ENCODE measurements around the gene RPL36.

Gene RPL36

DNA sequence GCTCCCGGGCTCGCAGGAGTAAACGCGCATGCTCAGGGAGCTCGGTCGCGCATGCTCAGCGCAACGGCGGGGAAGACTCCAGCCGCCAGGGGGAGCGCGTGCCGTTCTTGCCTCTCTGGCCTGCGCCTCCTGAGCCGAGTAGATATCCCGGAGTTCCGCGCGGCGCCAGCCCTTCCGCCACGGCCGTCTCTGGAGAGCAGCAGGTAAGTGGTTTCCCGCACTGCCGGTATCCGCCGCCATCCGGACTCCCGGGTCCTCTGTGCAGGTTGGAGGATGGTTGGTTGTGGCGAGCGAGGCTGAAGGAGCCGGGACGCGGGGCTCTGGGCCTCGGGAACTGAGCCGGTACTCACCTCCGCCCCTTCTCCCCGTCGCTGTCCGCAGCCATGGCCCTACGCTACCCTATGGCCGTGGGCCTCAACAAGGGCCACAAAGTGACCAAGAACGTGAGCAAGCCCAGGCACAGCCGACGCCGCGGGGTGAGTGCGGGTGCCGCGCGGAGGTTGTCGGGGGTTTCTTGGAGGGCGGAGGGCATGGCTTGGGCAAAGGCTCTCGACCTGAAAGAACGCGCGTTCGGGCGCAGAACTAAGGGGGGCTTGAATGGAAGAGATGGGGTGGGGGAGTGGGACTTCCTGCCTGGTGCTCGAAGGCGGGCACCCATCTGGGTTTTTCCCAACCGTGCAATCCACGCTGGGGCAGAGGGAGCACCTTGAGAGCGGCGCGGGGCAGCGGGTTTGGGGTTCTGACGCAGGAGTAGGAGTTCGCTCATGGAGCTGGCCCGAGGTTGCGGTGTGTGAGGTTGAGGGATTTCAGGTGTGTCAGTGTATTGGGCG is at the start of gene RPL36:
Gene RPL36, plus strand, starts transcription at position 171 of the 830 bp plus-strand sequence. Its CDS starts 213 bp downstream, at position 384.
- peak; percentile 99 for DNase-seq (ENCODE audit: low spot score)

DNA sequence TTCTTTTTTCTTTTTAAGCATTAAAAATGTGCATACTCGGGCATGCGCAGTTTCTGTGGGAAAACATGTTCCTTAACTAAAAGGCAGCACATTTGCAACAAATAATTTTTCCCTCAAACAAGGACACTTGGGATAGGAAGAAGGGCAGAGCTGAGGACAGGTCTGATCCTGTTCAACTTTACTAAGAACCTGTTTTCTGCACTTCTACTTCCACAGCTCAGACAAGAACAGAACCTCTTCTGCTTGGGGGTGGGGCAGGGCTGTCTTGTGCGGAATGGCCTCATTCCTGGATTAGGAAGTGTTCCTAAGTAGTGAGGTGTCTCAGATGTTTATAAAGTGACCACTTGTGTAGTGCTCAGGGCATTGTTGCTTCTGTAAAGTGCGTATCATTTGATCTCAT is 48.9 kb upstream of the RPL36 start:
- no peak for DNase-seq (ENCODE audit: low spot score)

DNA sequence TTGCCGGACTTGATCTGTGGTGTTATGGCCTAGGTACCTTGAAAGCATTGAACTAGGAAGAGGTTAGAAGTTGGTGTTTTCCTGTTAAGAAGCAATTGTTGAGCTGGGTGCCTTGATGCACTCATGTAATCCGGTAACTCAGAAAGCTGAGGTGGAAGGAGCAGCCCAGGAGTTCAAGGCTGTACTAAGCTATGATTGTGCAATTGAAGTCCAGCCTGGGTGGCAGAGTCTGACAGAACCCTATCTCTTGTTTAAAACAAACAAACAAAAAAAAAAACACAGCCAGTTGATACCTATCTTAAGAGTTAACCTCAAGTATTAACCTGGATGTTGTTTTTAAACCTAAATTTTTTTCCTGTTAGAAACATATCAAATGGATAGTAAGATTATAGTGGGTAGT is 47.9 kb upstream of the RPL36 start:
- no peak for DNase-seq (ENCODE audit: low spot score)

DNA sequence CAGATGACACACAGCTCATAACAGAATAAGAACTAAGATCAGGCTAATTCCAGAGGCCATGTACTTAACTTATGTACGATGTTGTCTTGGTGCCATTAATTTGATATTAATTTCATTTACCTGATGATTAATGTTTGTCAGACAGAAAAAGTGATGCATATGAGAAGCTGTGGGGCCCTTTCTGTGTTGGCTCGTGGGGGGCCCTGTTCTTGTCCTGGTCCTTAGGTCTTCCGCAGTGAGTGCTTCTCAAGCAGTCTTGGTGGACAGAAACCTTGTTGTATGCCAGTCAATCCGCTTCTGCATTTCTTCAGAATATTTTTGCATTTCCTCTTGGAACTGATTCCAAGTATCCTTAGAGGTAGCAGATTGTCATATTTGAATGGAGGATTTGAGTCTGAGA is 47.0 kb upstream of the RPL36 start:
- DNase-seq (ENCODE audit: low spot score): no peak

DNA sequence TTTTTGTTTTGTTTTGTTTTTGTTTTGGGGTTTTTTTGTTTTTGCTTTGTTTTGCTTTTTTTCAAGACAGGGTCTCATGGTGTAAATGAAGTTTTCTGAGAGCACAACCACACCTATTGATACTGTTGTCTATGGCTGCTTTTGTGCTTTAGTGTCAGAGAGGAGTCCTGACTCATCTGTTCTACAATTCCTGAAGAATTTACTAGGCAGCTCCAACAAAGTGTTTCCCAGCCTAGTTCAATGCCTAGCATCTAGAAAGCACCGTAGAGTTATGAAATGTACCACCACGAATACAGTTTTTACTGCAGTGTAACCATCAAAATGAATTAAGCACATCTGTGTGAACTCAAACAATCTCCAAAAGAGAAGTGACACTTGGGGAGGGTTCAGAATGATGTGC is 46.1 kb upstream of the RPL36 start:
- DNase-seq (ENCODE audit: low spot score): no peak

DNA sequence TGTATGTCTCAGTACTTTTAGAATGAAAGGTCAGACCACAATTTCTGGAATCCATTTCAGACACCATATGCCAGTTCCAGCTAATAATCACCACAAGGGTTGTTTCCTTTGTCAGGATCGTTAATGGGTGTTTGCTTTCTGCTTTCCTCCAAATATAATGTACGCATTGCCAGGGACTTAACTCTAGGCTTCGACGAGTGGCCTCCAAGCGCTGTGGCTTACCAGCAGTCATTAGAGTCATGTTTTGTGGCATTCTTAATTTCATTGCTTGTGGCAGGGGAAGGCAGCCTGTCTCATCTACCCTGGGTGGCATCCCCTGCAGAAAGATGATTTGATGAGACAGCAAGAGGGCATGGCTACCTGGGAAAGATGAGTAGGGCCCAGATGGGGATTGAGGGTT is 44.7 kb upstream of the RPL36 start:
- DNase-seq (ENCODE audit: low spot score): no peak

DNA sequence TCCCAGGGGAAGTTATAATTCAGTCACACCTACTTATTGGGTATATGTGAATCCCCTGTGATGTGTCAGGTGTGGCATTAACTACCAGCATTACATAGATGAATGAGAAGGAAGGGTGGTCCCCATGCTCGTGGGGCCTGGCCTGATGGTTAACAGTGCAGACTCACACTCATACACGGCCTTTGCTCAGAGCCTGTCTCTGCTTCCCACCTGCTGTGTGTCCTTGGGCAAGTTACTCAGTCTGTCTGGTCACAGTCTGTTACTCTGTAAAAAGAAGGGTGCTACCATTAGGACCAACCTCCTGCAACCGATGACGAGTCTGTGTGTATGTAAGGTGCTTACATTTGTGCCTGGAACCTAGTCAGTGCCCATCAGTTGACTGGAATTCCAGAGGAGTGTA is 43.4 kb upstream of the RPL36 start:
- DNase-seq (ENCODE audit: low spot score): no peak

DNA sequence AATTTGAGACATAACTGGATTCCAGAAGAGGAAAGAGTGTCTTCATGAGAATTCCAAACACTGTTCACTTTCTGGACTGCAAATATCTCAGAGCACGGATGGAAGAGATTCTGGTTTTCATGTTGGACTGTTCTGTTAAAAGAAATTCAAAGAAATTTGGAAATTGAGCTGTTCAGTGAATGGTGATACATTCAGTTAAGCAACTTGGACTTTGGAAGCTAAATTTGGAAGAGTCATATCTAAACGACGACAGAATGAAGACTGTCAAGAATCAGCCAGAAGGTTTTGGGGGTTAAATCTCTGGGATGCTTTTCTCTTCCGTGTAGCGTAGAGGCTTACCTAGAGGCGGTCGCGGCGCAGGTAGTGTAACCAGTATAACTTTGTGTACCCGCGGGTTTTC is 41.6 kb upstream of the RPL36 start:
- DNase-seq (ENCODE audit: low spot score): no peak

DNA sequence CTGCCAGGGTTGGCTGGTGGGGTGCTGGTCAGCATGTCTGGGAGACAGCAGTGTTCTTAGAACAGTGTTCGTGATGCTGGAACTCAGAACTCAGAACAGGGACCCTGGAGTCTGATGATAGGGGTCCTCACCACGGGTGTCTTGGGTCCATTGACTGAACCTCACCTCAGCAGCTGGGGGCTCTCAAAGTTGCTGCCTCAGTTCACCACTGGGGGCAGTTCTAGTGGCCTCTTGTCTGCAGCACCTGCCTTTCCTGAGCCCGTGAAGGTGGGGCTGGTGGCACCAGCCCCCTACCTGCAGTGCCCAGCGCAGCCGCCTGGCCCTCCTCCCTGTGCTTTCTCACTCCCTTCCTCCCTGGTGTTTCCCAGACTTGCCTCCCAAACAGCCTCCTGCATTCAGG is 38.7 kb upstream of the RPL36 start:
- no peak for DNase-seq (ENCODE audit: low spot score)

DNA sequence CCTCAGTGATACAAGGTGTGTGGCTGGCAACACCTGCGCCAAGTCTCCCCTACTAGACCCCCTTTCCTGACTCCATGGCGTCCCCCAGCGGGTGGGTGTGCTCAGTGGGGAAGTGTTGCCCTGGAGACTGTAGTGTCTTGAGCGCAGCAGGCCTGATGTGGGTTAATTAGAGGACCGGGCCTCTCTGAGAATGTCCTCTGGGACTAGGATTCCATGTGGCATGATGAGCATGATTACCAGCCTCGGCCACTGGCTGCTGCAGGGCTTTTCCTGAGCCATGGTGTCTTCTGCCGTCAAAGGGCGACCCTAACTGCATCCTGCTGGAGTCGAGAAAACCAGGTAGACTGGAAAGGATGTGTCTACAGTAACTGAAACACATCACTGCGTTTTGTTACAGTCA is 37.8 kb upstream of the RPL36 start:
- no peak for DNase-seq (ENCODE audit: low spot score)

DNA sequence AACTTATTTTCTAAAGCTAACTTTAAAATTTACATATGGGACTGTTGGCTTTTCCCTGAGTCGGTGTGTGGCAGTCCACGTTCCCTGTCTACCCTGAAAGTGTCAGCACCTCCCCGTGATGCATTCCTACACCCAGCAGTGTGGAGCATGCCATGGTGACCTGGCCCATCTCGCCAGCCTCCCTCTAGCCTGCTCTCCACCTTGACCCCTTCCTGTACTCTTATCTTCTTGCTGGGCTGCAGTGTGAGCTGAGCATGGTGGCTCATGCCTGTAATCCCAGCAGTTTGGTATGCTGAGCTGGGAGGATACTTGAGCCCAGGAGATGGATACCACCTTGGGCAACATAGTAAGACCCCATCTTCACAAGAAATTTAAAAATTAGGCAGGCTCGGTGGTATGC is 35.2 kb upstream of the RPL36 start:
- no peak for DNase-seq (ENCODE audit: low spot score)

DNA sequence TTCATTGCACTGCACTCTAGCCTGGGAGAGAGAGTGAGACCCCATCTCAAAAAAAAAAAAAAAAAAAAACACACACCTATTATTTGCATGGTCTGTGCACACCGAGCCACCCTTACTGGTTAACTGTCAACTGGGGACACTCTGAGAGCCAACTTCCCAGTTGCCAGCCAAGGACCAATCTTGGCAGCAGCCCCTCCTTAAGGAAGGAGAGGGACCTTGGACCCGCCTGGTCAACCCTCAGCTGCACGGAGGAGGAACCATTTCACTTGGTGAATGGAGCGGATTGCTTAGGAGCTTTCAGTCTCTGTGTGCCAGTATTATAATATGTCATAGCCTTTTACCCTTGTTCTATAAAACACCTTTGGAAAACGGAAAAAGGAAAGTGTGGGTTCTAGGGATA is 34.7 kb upstream of the RPL36 start:
- DNase-seq (ENCODE audit: low spot score): no peak

DNA sequence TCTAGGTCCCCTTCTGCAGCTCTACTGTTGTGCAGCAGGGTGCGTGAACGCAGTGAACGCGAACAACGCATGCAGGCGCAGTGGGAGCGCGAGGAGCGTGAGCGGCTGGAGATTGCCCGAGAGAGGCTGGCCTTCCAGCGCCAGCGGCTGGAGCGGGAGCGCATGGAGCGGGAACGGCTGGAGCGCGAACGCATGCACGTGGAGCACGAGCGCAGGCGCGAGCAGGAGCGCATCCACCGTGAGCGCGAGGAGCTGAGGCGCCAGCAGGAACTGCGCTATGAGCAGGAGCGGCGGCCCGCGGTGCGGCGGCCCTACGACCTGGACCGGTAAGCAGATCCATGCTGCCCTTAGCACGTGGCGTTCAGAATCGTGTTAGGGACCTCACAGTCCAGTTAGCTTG is 28.6 kb upstream of the RPL36 start:
- no peak for DNase-seq (ENCODE audit: low spot score)

DNA sequence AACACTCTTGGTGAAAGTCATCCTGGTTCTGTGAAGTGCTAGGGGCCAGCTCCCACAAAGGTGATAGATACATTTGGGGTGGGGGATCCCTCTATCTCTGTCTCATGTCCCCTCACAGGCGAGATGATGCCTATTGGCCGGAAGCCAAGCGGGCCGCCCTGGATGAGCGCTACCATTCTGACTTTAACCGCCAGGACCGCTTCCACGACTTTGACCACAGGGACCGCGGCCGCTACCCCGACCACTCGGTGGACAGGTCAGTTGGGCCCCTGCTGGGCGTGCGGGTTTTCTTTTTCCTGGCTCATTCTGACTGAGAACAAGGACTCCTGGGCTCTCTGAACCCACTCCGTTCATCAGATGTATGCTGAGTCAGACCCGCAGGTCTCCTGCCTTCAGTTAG is 26.2 kb upstream of the RPL36 start:
- DNase-seq (ENCODE audit: low spot score): no peak

DNA sequence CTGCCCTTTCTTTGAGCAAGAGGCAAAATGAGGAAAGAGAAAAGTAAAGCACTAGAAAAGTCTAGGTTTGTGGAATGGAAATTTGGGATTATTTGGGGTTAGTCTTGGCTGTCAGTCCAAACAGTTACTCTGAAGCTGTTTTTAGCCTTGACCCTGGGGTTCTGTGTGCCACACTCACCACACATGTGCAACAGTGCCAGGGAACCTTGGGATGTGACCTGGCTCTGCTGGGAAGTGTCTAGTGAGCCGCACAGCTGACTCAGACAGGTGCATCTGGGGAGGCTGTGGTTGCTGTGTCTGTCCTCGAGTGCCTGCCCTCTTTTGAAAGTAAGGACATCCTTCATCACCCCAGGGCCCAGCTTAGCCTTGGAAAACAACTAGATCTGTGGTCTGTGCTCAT is 25.6 kb upstream of the RPL36 start:
- no peak for DNase-seq (ENCODE audit: low spot score)

DNA sequence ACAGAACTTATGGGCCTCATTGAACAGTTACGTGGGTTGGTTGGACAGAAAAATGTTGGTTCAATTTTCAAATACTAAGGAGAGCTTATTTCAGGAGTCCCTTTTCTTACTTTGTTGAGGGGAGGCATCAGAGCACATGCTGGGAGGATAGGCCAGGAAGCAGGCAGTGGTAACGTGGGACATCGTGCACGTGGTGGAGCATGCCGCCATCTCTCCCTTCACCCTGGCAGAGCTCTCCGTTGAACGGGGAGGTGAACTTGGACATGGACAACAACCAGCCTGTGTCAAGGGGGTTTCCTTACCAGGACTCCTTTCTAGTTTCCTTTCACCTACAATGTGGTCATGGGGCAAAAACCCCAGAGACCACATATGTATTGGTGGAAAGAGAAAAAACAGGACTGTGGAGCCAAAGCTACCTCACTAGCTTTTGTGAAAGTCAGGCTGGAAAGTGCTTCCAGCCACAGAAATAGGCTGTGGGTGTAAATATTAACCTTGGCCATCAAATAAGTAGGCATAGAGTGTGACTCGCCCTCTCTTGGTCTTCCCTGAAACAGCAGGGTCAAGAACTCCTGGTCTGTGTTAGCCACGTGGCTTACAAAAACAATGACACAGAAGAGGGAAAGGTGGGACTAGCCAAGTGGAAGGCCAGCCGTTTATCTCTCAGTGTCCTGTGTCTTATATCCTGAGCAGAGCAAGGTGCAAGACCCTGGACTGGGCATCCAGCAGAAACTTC is 24.1 kb upstream of the RPL36 start:
- peak; percentile 62 for DNase-seq (ENCODE audit: low spot score)

DNA sequence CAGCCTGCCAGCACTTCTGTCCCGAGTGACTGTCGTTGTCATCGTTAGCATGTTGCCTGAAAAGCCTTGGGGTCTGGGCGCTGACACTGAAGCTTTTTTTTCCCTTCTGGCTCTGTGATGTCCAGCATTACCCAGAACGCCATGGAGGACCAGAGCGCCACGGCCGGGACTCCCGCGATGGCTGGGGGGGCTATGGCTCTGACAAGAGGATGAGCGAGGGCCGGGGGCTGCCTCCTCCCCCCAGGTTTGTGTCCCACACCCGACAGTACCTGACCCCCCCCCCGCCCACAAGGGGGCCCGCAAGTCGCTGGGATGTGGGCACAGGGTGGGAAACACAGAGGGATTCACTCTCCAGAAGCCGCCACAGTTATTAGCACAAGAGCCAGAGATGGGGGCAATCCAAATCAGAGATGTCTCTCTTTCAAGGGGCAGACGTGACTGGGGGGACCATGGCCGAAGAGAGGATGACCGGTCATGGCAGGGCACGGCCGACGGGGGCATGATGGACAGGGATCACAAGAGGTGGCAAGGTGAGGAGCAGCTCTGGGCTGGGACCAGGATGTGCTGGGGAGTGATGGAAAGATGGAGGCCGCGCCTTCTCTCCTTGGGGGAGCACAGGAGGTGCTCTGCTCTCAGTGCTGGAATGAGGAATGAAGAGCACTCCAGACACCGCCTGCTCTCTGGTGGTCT is 23.0 kb upstream of the RPL36 start:
- DNase-seq (ENCODE audit: low spot score): no peak

DNA sequence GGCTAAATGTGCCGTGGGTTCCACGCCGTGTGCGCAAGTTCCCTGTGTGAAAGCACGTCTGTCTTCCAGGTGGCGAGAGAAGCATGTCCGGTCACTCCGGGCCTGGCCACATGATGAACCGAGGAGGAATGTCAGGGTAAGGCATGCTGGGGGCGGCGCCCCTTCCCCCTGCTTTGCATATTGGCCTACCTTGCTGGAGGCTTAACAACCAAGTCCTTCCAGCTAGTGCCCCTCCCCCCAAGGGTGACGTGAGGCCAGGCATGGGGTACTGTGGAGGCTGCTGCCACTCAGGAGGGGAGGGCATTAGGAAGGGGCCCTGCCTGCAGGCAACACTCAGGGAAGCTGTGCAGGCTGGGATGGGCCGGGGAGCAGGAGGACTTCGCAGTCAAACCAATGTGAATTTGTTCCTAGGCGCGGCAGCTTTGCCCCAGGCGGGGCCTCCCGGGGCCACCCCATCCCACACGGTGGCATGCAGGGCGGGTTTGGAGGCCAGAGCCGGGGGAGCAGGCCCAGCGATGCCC is 22.3 kb upstream of the RPL36 start:
- no peak for DNase-seq (ENCODE audit: low spot score)

DNA sequence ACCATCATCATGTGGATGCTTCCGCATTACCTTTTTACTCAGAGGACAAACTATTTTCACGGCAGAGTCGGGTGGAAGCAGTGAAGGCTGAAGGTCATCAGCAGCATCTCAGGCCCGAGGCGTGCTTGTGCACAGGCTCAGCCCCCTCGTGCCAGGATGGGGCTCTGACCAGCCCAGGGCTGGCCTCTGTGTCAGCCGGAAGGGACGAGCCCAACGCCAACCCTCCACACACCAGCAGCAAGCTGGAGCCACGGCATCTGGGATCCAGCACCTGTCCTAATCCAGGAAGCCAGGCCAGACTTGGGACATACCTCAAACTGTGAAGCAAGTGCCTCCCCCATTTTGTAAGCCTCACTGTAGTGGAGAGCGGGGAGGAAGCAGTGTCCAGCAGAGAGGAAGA is 20.9 kb upstream of the RPL36 start:
- no peak for DNase-seq (ENCODE audit: low spot score)

DNA sequence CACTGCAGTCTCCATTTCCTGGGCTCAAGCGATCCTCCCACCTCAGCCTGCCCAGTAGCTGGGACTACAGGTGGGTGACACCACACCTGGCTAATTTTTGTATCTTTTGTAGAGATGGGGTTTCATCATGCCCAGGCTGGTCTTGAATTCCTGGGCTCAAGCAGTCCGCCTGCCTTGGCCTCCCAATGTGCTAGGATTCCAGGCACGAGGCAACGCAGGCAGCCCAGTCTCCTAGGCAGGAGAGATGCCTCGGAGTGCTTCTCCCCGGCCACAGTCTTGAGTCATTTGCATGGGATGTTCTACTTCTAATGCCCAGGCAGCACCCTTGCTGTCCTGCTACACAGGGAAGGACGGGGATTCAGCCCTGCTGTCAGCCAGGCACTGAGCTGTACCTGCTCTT is 18.5 kb upstream of the RPL36 start:
- no peak for DNase-seq (ENCODE audit: low spot score)

DNA sequence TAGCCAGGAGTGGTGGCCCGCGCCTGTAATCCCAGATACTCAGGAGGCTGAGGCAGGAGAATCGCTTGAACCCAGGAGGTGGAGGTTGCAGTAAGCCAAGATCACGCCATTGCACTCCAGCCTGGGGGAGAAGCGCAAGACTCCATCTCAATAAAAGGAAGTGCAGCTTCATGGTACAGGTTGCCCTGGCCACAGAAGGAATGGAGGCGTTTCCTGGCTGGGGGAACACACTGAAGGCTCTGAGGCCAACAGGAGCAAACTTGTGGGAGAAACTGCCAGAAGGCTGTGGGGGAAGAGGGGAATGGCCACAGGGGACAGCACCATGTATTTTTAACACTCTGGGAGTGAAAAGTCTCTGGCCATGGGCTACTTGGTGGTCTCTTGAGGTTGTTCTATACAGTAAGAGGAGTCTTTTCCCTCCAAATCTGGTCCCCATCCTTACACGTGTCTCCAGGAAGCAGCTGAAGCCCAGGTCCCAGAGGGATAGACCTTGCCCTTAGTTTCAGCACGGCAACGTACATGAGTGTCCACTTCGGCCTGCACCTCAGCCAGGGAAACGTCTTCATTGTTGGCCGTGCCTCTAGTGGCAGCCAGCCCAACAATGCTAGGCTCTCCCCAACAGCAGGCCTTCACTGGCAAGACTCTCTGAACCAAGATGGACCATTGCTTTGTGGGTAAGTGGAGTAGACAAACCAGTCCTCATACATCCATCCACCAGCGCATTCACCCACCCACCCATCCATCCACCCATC is 17.2 kb upstream of the RPL36 start:
- DNase-seq (ENCODE audit: low spot score): no peak

DNA sequence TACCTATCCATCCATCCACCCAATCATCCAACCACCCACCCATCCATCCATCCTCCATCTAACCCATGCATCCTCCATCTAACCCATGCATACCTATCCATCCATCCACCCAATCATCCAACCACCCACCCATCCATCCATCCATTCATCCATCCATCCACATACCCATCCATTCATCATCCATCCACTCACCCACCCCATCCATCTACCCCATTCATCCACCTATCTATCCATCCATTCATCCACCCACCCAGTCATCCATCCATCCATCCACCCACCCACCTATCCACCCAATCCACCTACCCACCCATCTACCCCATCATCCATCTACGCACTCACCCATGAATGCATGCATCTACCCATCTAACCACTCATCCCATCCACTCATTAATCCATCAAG is 16.3 kb upstream of the RPL36 start:
- no peak for DNase-seq (ENCODE audit: low spot score)

Measured in HuH-7.5 (cell line).